SH-SY5Y (cell line): ENCODE data around the gene PGP.

Source experiments
- GATA2 ChIP-seq: IDR thresholded peaks from 2 replicates; pipeline ENCODE4 v1.6.1; 2011; ENCODE audit warnings: mild to moderate bottlenecking, low read depth, low read length
- GATA3 ChIP-seq: IDR thresholded peaks from 2 replicates; pipeline ENCODE4 v1.6.1; 2011; ENCODE audit warnings: low read depth, mild to moderate bottlenecking, low read length, moderate library complexity

DNA sequence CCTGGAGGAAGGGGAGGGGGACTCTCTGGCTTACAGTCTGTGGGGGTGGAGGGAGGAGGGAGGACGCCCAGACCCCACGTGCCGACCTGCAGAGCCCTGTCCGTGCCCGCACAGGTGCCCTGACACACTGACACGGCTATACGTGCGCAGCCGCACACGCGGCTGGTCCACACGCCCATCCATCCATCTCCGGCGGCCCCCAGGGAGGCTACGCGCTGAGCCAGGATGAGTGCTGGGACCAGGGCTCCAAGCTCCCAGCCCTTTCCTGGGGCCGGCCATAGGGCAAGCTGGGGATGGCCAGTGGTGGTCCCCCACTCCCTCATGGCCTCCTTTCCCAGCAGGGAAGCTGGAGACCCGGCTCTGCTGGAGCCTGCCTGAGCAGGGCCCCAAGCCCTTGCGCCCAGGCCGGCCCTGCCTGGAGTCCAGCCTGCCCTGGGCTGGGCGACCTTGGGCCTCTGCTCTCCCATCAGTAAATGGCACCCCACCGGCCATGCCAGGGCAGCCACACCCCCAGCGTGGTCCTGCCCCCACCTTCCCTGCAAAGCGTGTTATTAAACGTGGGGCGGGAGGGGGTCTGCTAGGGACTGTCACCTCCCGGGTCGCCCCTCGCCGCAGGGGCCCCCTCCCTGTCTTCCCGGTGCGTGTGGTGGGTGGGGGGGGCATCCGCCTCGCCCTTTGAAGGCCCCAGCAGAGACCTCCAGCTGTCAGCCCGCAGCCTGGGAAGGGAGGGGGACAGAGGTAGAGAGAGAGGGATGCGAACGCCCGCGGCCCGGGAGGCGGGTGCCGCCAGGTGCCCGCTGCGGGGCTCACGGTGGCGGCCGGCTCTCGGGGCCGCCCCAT lies 19.1 kb downstream of the PGP start:
- TF ChIP-seq GATA3 (no peak), GATA2 (no peak)
